Activated B cell treated with CpG ODN at 0.5 μM for 24 hours (primary cell): ENCODE measurements around the gene PML. TPM values are rescaled to one million over a fixed set of nuclear protein-coding genes. Genes with fewer than 3 reads are reported as not detected.

ENCODE experiments used
- ATAC-seq: fragments of 200-7000 bp; cut with Tn5 transposase; one replicate; pipeline ENCODE4 v1.10.0; 2021; ENCODE audit warnings: low read depth, mild to moderate bottlenecking, moderate library complexity
- CTCF ChIA-PET: fragments of 350-600 bp; sonication (Branson Sonifier 250); formaldehyde crosslinking; loops from one replicate; lab custom pipeline; 2021; ENCODE audit warnings: antibody characterized with exemption; lab: Charles Lee
- POLR2A ChIA-PET: fragments of 350-600 bp; sonication (Branson Sonifier 250); formaldehyde crosslinking; loops from one replicate; lab custom pipeline; 2021; ENCODE audit warnings: antibody characterized with exemption; lab: Charles Lee
- DNase-seq: peaks from one replicate; pipeline ENCODE4 v3.0.0; 2022
- H3K27ac Mint-ChIP-seq: one replicate; pipeline ENCODE4 v1.8.0; 2020; ENCODE audit warnings: mixed read lengths
- H3K27me3 Mint-ChIP-seq: one replicate; pipeline ENCODE4 v1.8.0; 2021; ENCODE audit warnings: mixed read lengths
- H3K36me3 Mint-ChIP-seq: one replicate; pipeline ENCODE4 v1.8.0; 2021; ENCODE audit warnings: low read depth, mixed read lengths
- H3K4me1 Mint-ChIP-seq: one replicate; pipeline ENCODE4 v1.8.0; 2021; ENCODE audit warnings: mixed read lengths
- H3K4me3 Mint-ChIP-seq: one replicate; pipeline ENCODE4 v1.8.0; 2020; ENCODE audit warnings: mild to moderate bottlenecking, mixed read lengths
- H3K9me3 Mint-ChIP-seq: one replicate; pipeline ENCODE4 v1.8.0; 2020; ENCODE audit warnings: mixed read lengths
- CTCF ChIP-seq: fragments of 200-600 bp; IDR thresholded peaks from one replicate; pipeline ENCODE4 v1.8.0; 2022; ENCODE audit warnings: antibody characterized with exemption, mild to moderate bottlenecking
- intact Hi-C: fragments of 100-400 bp; cut with micrococcal nuclease; formaldehyde crosslinking; loops from one replicate; pipeline ENCODE4 v1.15.1; 2024
- total RNA-seq: library from RNA; stranded (reverse); gene quantifications from 2 replicates; pipeline ENCODE4 v1.2.3, GENCODE V29; 2022

The PML gene
- total RNA-seq, 1 donor from 2014 or later, result 62.4 TPM

DNA sequence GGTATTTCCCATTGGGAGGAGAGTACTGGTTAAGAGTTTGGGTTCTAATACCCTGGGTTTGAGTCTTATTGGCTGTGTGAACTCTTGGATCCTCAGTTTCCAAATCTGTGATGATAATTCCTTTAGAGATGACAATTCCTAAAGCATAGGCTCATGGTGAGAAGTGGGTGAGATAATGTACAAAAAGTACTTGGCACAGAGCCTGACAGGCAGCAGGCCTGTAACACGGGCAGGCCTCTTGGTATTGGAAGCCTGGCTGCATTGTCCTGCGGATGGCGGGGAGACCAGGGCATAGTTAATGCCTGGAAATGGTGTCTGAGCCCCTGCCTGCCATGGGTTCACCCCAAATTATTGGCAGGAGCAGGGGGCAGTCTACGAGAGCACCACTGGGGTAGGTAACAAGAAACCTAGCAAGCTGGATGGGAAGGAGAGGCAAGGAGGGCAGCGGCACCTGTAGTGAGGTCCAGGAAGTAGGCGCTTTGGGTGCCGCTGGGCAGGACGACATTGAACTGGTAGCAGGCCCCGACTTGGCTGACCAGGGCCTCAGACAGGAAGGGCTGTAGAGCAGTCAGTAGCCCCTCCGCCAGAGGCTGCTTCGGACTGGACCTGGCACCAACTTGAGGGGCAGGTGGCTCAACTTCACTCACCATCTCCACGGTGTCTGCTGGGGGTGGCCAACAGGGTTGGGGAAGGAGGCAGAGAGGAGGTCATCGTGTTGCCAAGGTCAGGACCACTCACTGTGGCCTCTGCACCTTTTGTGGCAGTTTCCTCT is 10.1 kb upstream of the PML start:
- ATAC-seq (no peak), DNase-seq (no peak)
- H3K9me3 Mint-ChIP-seq, result no peaks in the 10 kb centered on the region
- H3K27me3 Mint-ChIP-seq, result no peaks in the 10 kb centered on the region
- POLR2A ChIA-PET, result interaction anchor here (1.1 kb wide), 1 partner anchor 22 kb away, joined by 3 read pairs; no protein-coding TSS in a partner anchor
- H3K36me3 Mint-ChIP-seq, result peaks cover 5% of the 10 kb centered on the region
- H3K4me3 Mint-ChIP-seq, result no peak overlapping the region
- intact Hi-C loops, result no loop called here
- H3K4me1 Mint-ChIP-seq, result peaks cover 78% of the 10 kb centered on the region
- TF ChIP-seq CTCF, result no peak
- CTCF ChIA-PET, result interaction anchor here (1.5 to 1.7 kb wide), 2 partner anchors 10 to 11 kb away, joined by 3 to 6 read pairs; partner anchors contain the start of gene PML
- peak overlapping the region; percentile 76 for H3K27ac Mint-ChIP-seq

DNA sequence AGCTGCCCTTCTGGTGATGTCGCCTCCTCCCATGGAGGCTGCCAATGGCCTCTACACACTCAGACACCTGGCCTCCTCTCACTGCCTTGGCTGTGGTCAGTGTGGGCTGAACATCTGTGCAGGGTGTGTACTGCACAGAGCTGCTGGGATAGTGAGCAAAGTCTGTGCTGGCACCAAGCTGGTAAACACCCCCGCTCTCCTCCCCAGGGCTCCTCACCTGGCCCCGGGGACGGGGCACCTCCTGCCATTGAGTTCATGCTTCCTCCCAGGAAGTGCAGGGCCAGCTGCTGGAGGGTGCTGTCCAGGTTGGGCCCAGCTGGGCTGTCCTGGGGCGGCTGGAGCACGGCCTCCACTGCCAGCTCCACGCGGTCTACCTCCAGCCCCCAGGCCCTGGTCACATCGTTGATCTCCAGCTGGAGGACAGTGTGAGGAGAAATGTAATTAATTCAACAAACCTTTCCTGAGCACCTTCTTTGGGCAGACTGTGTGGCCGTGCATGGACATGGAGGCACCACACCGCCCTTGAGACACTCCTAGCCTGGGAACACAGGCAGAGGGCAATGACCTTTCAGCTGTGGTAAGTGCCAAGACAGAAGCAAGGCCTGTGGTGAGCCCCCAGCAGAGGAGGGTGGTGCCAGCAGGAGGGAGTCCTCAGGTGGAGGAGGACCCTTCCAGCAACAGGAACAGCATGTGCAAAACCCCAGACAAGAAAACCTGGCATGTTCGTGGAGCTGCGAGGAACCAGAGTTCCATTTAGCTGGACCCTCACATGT is 9.2 kb upstream of the PML start:
- intact Hi-C loops, result no loop called here
- H3K27me3 Mint-ChIP-seq, result no peaks in the 10 kb centered on the region
- DNase-seq, result no peak
- ChIA-PET CTCF (interaction anchor here (1.0 to 1.7 kb wide), 2 partner anchors 9 to 12 kb away, joined by 3 to 6 read pairs; partner anchors contain the start of gene PML), POLR2A (interaction anchor here (1.1 kb wide), 1 partner anchor 21 kb away, joined by 3 read pairs; no protein-coding TSS in a partner anchor)
- peaks cover 78% of the 10 kb centered on the region for H3K4me1 Mint-ChIP-seq
- TF ChIP-seq CTCF, result no peak
- no peaks in the 10 kb centered on the region for H3K9me3 Mint-ChIP-seq
- H3K36me3 Mint-ChIP-seq, result peaks cover 5% of the 10 kb centered on the region
- no peak overlapping the region for H3K4me3 Mint-ChIP-seq
- peak; percentile 17 for ATAC-seq
- peak overlapping the region; percentile 76 for H3K27ac Mint-ChIP-seq

- no peak for TF ChIP-seq CTCF
- H3K4me3 Mint-ChIP-seq, result no peak overlapping the region
- peaks cover 76% of the 10 kb centered on the region for H3K4me1 Mint-ChIP-seq
Measured at GRCh38 chr15:73986055-73986775, 8.3 kb upstream of the PML start.

GRCh38 chr15:73986776-73987056 is 7.8 kb upstream of the PML start:
- DNase-seq (no peak), ATAC-seq (no peak)
- no peak for TF ChIP-seq CTCF
- intact Hi-C loops, result no loop called here
- H3K27me3 Mint-ChIP-seq, result no peaks in the 10 kb centered on the region
- peaks cover 74% of the 10 kb centered on the region for H3K4me1 Mint-ChIP-seq
- no peaks in the 10 kb centered on the region for H3K9me3 Mint-ChIP-seq
- H3K27ac Mint-ChIP-seq, result peak overlapping the region; percentile 68
- H3K4me3 Mint-ChIP-seq, result no peak overlapping the region
- CTCF ChIA-PET, result interaction anchor here (2.3 kb wide), 1 partner anchor 13 kb away, joined by 9 read pairs; no protein-coding TSS in a partner anchor
- POLR2A ChIA-PET, result interaction anchor here (0.7 kb wide), 1 partner anchor 141 kb away, joined by 4 read pairs; no protein-coding TSS in a partner anchor
- H3K36me3 Mint-ChIP-seq, result peaks cover 5% of the 10 kb centered on the region

More at GRCh38 chr15:73986055-73986775, 8.3 kb upstream of the PML start:
- CTCF ChIA-PET, result interaction anchor here (1.0 to 2.3 kb wide), 3 partner anchors 8 to 13 kb away, joined by 3 to 9 read pairs (median 6); partner anchors contain the start of gene PML
- H3K27me3 Mint-ChIP-seq, result no peaks in the 10 kb centered on the region
- no peaks in the 10 kb centered on the region for H3K9me3 Mint-ChIP-seq
- H3K27ac Mint-ChIP-seq, result peak overlapping the region; percentile 68
- POLR2A ChIA-PET, result interaction anchor here (0.7 kb wide), 1 partner anchor 142 kb away, joined by 4 read pairs; no protein-coding TSS in a partner anchor
- intact Hi-C loops, result no loop called here
- H3K36me3 Mint-ChIP-seq, result peaks cover 5% of the 10 kb centered on the region
- ATAC-seq (no peak), DNase-seq (no peak)
